HEK293 (cell line): ENCODE measurements around the gene CTDSP2.

ENCODE experiments used
- CTCF ChIA-PET: fragments of 350-600 bp; formaldehyde crosslinking; extraction: SDS; loops from one replicate; lab custom pipeline; 2021; ENCODE audit warnings: antibody characterized with exemption; lab: Yijun Ruan, JAX
- POLR2A ChIA-PET: fragments of 300-600 bp; formaldehyde crosslinking; extraction: SDS; loops from one replicate; lab custom pipeline; 2020; ENCODE audit warnings: antibody characterized with exemption, inconsistent platforms; lab: Yijun Ruan, JAX
- H3K27ac ChIP-seq: fragments of 200-500 bp; sonication (Bioruptor generic); 2 replicates; pipeline ENCODE4 v1.5.1; 2014; ENCODE audit warnings: low read depth, low read length, control low read depth, inconsistent platforms; ENCODE audit errors: extremely low read depth
- H3K36me3 ChIP-seq, 2 experiments: fragments of 200-500 bp in 1 of 2; sonication (Bioruptor generic) in 1 of 2; 1 replicate in 1 of 2; 2 replicates in 1 of 2; pipeline ENCODE4 v1.5.1; 2014 to 2017; ENCODE audit warnings: inconsistent platforms in 2 of 2, low read length in 2 of 2; ENCODE audit not compliant: control insufficient read depth in 2 of 2, insufficient read depth in 1 of 2
- H3K4me1 ChIP-seq: fragments of 200-500 bp; sonication (Bioruptor generic); 2 replicates; pipeline ENCODE4 v1.5.1; 2014; ENCODE audit warnings: mild to moderate bottlenecking, low read length, inconsistent platforms; ENCODE audit not compliant: control insufficient read depth, insufficient read depth
- H3K4me3 ChIP-seq: 2 replicates; pipeline ENCODE4 v1.5.1; 2011; ENCODE audit warnings: low read depth, mild to moderate bottlenecking, control low read depth, low read length, moderate library complexity
- H3K9me3 ChIP-seq: fragments of 200-500 bp; sonication (Bioruptor generic); 2 replicates; pipeline ENCODE4 v1.5.1; 2014; ENCODE audit warnings: low read depth, low read length, inconsistent platforms; ENCODE audit not compliant: control insufficient read depth, insufficient read depth
- REPIN1 ChIP-seq: fragments of 450-650 bp; formaldehyde crosslinking; IDR thresholded peaks from 2 replicates; pipeline ENCODE4 v1.5.1; 2017; ENCODE audit warnings: missing biosample characterization, missing genetic modification characterization, low read depth
- SP2 ChIP-seq: fragments of 450-650 bp; formaldehyde crosslinking; IDR thresholded peaks from 2 replicates; pipeline ENCODE4 v1.5.1; 2016; ENCODE audit warnings: missing biosample characterization, missing genetic modification characterization
- ZBTB1 ChIP-seq: fragments of 450-650 bp; formaldehyde crosslinking; IDR thresholded peaks from 2 replicates; pipeline ENCODE4 v1.5.1; 2016; ENCODE audit warnings: missing biosample characterization, missing genetic modification characterization
- ZEB2 ChIP-seq: fragments of 450-650 bp; formaldehyde crosslinking; IDR thresholded peaks from 2 replicates; pipeline ENCODE4 v1.5.1; 2016; ENCODE audit warnings: missing biosample characterization, missing genetic modification characterization
- ZNF157 ChIP-seq: fragments of 450-650 bp; formaldehyde crosslinking; IDR thresholded peaks from 2 replicates; pipeline ENCODE4 v1.5.1; 2016; ENCODE audit warnings: missing biosample characterization, missing genetic modification characterization
- ZNF221 ChIP-seq: fragments of 450-650 bp; formaldehyde crosslinking; IDR thresholded peaks from 2 replicates; pipeline ENCODE4 v1.5.1; 2017; ENCODE audit warnings: missing biosample characterization, missing genetic modification characterization, borderline replicate concordance
- ZNF292 ChIP-seq: fragments of 450-650 bp; formaldehyde crosslinking; IDR thresholded peaks from 2 replicates; pipeline ENCODE4 v1.5.1; 2016; ENCODE audit warnings: low read depth, missing biosample characterization, missing genetic modification characterization, borderline replicate concordance
- ZNF521 ChIP-seq: fragments of 450-650 bp; formaldehyde crosslinking; IDR thresholded peaks from 2 replicates; pipeline ENCODE4 v1.5.1; 2017; ENCODE audit warnings: missing biosample characterization, mild to moderate bottlenecking, missing genetic modification characterization
- ZNF530 ChIP-seq: fragments of 450-650 bp; formaldehyde crosslinking; IDR thresholded peaks from 2 replicates; pipeline ENCODE4 v1.5.1; 2016; ENCODE audit warnings: low read depth, missing biosample characterization, missing genetic modification characterization
- ZNF571 ChIP-seq: fragments of 450-650 bp; formaldehyde crosslinking; IDR thresholded peaks from 2 replicates; pipeline ENCODE4 v1.5.0; 2017; ENCODE audit warnings: missing biosample characterization, missing genetic modification characterization
- ZNF777 ChIP-seq: fragments of 450-650 bp; formaldehyde crosslinking; IDR thresholded peaks from 2 replicates; pipeline ENCODE4 v1.5.1; 2017; ENCODE audit warnings: missing biosample characterization, missing genetic modification characterization, borderline replicate concordance
- TF ChIP-seq, protein P1 (sequence below): fragments of 450-650 bp; formaldehyde crosslinking; conservative IDR thresholded peaks from 2 replicates; pipeline ENCODE4 v1.5.1; 2016; ENCODE audit warnings: low read depth, missing biosample characterization, missing genetic modification characterization
- TF ChIP-seq, protein P2 (sequence below): IDR thresholded peaks from 2 replicates; pipeline ENCODE4 v1.6.1; 2011; ENCODE audit warnings: mild to moderate bottlenecking, low read depth, low read length, borderline replicate concordance
- TF ChIP-seq, protein P3 (sequence below): fragments of 450-650 bp; formaldehyde crosslinking; IDR thresholded peaks from 2 replicates; pipeline ENCODE4 v1.5.1; 2016; ENCODE audit warnings: missing biosample characterization, missing genetic modification characterization, borderline replicate concordance
- TF ChIP-seq, protein P4 (sequence below): fragments of 450-650 bp; formaldehyde crosslinking; IDR thresholded peaks from 2 replicates; pipeline ENCODE4 v1.5.1; 2016; ENCODE audit warnings: missing biosample characterization, missing genetic modification characterization
- TF ChIP-seq, protein P5 (sequence below): fragments of 450-650 bp; formaldehyde crosslinking; IDR thresholded peaks from 2 replicates; pipeline ENCODE4 v1.5.1; 2016; ENCODE audit warnings: missing biosample characterization, missing genetic modification characterization

The CTDSP2 gene

DNA sequence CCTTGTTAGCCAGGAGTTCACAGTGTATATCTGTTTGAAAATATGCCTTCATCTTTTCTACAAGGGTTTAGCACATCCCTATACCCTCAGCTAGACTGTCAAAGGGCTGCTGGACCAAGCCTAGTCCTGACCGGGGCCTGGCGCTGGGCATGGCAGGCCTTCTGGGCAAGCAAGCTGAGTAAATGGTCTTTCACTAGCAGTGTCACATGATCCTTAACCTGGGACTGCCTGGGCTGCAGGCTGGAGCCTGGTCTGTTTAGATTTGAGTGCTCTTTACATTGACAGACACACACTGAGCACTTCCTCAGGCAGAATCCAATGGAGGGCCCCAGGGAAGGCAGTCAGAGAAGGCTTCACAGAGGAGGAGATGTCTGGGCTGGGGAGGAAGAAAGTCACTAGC, 21.1 kb downstream of the CTDSP2 start:
- H3K9me3 ChIP-seq = no peaks in the 10 kb centered on the region
- no peak overlapping the region for H3K4me3 ChIP-seq
- H3K4me1 ChIP-seq = no peaks in the 10 kb centered on the region
- H3K36me3 ChIP-seq = peaks cover 20 to 93% of the 10 kb centered on the region in 2 experiments; a peak in 2 of 3 replicates
- H3K27ac ChIP-seq = no peak overlapping the region
- TF ChIP-seq ZNF530 (tag by site-specific recombination) = no peak
- TF ChIP-seq, protein P1, sequence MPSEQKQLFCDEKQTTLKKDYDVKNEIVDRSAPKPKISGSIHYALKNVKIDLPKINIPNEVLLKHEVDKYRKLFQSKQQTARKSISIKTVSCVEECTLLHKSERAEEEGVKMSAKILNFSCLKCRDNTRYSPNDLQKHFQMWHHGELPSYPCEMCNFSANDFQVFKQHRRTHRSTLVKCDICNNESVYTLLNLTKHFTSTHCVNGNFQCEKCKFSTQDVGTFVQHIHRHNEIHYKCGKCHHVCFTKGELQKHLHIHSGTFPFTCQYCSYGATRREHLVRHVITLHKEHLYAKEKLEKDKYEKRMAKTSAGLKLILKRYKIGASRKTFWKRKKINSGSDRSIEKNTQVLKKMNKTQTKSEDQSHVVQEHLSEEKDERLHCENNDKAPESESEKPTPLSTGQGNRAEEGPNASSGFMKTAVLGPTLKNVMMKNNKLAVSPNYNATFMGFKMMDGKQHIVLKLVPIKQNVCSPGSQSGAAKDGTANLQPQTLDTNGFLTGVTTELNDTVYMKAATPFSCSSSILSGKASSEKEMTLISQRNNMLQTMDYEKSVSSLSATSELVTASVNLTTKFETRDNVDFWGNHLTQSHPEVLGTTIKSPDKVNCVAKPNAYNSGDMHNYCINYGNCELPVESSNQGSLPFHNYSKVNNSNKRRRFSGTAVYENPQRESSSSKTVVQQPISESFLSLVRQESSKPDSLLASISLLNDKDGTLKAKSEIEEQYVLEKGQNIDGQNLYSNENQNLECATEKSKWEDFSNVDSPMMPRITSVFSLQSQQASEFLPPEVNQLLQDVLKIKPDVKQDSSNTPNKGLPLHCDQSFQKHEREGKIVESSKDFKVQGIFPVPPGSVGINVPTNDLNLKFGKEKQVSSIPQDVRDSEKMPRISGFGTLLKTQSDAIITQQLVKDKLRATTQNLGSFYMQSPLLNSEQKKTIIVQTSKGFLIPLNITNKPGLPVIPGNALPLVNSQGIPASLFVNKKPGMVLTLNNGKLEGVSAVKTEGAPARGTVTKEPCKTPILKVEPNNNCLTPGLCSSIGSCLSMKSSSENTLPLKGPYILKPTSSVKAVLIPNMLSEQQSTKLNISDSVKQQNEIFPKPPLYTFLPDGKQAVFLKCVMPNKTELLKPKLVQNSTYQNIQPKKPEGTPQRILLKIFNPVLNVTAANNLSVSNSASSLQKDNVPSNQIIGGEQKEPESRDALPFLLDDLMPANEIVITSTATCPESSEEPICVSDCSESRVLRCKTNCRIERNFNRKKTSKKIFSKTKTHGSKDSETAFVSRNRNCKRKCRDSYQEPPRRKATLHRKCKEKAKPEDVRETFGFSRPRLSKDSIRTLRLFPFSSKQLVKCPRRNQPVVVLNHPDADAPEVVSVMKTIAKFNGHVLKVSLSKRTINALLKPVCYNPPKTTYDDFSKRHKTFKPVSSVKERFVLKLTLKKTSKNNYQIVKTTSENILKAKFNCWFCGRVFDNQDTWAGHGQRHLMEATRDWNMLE (tag by site-specific recombination) = no peak
- TF ChIP-seq ZNF521 (tag by site-specific recombination) = no peak
- TF ChIP-seq ZBTB1 (tag by site-specific recombination) = no peak
- no peak for TF ChIP-seq ZNF292 (tag by site-specific recombination)
- TF ChIP-seq ZEB2 = no peak
- no peak for TF ChIP-seq ZNF777 (tag by site-specific recombination)
- TF ChIP-seq, protein P2, sequence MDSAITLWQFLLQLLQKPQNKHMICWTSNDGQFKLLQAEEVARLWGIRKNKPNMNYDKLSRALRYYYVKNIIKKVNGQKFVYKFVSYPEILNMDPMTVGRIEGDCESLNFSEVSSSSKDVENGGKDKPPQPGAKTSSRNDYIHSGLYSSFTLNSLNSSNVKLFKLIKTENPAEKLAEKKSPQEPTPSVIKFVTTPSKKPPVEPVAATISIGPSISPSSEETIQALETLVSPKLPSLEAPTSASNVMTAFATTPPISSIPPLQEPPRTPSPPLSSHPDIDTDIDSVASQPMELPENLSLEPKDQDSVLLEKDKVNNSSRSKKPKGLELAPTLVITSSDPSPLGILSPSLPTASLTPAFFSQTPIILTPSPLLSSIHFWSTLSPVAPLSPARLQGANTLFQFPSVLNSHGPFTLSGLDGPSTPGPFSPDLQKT = no peak
- no peak for TF ChIP-seq ZNF157 (tag by site-specific recombination)
- POLR2A ChIA-PET = interaction anchor here (0.5 kb wide), 1 partner anchor 216 kb away, joined by 4 read pairs; no protein-coding TSS in a partner anchor
- CTCF ChIA-PET = interaction anchor here (1.2 to 1.6 kb wide), 4 partner anchors 9 to 80 kb away, joined by 3 to 6 read pairs (median 4); no protein-coding TSS in a partner anchor

DNA sequence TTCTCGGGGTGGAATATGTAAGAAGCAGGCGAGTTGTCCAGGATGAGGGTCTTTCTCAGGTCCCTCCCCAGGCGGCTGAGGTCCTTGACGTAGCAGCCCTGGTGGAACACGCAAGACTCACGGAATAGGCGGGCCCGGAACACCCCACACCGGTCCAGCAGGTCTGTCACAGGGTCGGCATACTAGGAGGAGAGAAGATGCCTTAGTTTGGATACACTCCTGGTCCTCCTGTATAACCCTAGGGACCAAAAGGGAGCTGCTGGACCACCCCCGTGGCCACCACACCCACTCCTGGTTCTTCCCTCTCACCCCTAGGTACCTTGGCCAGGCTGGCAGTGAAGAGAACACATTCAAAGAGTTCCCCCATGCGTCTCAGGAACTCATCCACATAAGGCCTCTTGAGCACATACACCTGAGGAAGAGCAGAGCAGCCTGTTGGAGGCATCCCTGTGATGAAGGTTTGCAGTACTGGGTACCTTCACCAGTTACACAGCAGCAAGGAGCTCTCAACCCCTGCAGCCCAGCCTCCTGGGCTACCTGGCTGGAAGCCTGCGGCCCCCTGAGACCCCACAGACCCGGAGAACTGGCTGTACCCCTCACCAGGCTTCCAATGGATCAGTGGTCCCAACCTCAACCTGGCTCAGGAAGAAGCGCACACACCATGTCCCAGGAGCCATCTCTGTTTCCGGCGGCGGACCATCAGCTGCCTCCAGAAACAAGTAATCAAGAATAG, 22.5 kb downstream of the CTDSP2 start:
- TF ChIP-seq, protein P3, sequence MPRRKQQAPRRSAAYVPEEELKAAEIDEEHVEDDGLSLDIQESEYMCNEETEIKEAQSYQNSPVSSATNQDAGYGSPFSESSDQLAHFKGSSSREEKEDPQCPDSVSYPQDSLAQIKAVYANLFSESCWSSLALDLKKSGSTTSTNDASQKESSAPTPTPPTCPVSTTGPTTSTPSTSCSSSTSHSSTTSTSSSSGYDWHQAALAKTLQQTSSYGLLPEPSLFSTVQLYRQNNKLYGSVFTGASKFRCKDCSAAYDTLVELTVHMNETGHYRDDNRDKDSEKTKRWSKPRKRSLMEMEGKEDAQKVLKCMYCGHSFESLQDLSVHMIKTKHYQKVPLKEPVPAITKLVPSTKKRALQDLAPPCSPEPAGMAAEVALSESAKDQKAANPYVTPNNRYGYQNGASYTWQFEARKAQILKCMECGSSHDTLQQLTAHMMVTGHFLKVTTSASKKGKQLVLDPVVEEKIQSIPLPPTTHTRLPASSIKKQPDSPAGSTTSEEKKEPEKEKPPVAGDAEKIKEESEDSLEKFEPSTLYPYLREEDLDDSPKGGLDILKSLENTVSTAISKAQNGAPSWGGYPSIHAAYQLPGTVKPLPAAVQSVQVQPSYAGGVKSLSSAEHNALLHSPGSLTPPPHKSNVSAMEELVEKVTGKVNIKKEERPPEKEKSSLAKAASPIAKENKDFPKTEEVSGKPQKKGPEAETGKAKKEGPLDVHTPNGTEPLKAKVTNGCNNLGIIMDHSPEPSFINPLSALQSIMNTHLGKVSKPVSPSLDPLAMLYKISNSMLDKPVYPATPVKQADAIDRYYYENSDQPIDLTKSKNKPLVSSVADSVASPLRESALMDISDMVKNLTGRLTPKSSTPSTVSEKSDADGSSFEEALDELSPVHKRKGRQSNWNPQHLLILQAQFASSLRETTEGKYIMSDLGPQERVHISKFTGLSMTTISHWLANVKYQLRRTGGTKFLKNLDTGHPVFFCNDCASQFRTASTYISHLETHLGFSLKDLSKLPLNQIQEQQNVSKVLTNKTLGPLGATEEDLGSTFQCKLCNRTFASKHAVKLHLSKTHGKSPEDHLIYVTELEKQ (tag by site-specific recombination) = no peak
- no peak for TF ChIP-seq ZNF571
- TF ChIP-seq, protein P4, sequence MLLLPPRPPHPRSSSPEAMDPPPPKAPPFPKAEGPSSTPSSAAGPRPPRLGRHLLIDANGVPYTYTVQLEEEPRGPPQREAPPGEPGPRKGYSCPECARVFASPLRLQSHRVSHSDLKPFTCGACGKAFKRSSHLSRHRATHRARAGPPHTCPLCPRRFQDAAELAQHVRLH (tag by site-specific recombination) = no peak
- no peak for TF ChIP-seq ZNF221 (tag by site-specific recombination)
- TF ChIP-seq, protein P5, sequence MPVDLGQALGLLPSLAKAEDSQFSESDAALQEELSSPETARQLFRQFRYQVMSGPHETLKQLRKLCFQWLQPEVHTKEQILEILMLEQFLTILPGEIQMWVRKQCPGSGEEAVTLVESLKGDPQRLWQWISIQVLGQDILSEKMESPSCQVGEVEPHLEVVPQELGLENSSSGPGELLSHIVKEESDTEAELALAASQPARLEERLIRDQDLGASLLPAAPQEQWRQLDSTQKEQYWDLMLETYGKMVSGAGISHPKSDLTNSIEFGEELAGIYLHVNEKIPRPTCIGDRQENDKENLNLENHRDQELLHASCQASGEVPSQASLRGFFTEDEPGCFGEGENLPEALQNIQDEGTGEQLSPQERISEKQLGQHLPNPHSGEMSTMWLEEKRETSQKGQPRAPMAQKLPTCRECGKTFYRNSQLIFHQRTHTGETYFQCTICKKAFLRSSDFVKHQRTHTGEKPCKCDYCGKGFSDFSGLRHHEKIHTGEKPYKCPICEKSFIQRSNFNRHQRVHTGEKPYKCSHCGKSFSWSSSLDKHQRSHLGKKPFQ (tag by site-specific recombination) = no peak
- no peak for TF ChIP-seq REPIN1 (tag by site-specific recombination)
- no peak for TF ChIP-seq SP2 (tag by site-specific recombination)
- Histone ChIP-seq H3K27ac (no peak overlapping the region), H3K9me3 (no peaks in the 10 kb centered on the region), H3K36me3 (peaks cover 20 to 92% of the 10 kb centered on the region in 2 experiments; a peak in 2 of 3 replicates), H3K4me3 (no peak overlapping the region), H3K4me1 (no peaks in the 10 kb centered on the region)
- ChIA-PET POLR2A (no interaction called here), CTCF (interaction anchor here (0.6 to 1.9 kb wide), 4 partner anchors 8 to 98 kb away, joined by 4 to 6 read pairs (median 4); no protein-coding TSS in a partner anchor)
